Measurements from ENCODE around the gene PCDHGB4.

DNA sequence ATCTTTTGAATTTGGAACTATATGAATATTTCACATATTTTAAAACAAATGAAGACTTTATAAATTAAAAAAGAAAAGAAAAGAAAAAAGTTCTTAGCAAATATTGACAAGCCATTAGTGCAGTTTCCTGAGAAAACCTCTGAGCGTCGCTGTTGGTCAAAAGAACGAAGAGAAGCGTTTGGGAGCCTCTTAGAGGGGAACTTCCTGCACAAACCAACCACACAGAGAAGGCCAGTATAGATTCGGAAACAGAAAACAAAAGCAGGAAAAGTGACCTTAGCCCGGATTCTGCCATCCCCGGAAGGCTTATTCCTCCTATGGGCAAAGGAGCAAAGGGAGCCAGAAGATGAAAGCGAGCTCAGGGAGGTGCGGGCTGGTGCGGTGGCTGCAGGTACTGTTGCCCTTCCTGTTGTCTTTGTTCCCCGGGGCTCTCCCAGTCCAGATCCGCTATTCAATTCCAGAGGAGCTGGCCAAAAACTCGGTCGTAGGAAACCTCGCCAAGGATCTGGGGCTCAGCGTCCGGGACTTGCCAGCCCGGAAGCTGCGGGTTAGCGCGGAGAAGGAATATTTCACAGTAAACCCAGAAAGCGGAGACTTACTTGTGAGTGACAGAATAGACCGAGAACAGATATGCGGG is 27.6 kb upstream of the PCDHGB4 start, which contains the start of gene PCDHGB2:
- TF ChIP-seq, protein P1, sequence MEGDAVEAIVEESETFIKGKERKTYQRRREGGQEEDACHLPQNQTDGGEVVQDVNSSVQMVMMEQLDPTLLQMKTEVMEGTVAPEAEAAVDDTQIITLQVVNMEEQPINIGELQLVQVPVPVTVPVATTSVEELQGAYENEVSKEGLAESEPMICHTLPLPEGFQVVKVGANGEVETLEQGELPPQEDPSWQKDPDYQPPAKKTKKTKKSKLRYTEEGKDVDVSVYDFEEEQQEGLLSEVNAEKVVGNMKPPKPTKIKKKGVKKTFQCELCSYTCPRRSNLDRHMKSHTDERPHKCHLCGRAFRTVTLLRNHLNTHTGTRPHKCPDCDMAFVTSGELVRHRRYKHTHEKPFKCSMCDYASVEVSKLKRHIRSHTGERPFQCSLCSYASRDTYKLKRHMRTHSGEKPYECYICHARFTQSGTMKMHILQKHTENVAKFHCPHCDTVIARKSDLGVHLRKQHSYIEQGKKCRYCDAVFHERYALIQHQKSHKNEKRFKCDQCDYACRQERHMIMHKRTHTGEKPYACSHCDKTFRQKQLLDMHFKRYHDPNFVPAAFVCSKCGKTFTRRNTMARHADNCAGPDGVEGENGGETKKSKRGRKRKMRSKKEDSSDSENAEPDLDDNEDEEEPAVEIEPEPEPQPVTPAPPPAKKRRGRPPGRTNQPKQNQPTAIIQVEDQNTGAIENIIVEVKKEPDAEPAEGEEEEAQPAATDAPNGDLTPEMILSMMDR (IDR thresholded peaks at IDR 0.05 in 8 of 11, conservative IDR thresholded peaks at IDR 0.05 in 3 of 11) = peak in 5 of 11 experiments; percentile 22 to 38 (median 27)
- TF ChIP-seq POLR2AphosphoS5 (IDR thresholded peaks at IDR 0.05) = no peak
